ENCODE results near the gene GRID2.

GRID2 gene

GRCh38 chr4:92969650-92970379 lies 666.0 kb downstream of the GRID2 start:
- DNase-seq (ENCODE audit: low spot score), result no peak

GRCh38 chr4:92970996-92971395 lies 667.2 kb downstream of the GRID2 start:
- DNase-seq (ENCODE audit: low spot score), result no peak

- no peak for DNase-seq (ENCODE audit: low spot score)
These were observed 684.5 kb downstream of the GRID2 start for GRCh38 chr4:92988301-92988700.

- DNase-seq (ENCODE audit: low spot score), result no peak
These were observed 689.0 kb downstream of the GRID2 start for GRCh38 chr4:92992758-92993157.

- DNase-seq (ENCODE audit: low spot score), result no peak
These were observed 691.0 kb downstream of the GRID2 start for GRCh38 chr4:92994727-92995126.

- DNase-seq (ENCODE audit: low spot score), result no peak
These were observed 692.8 kb downstream of the GRID2 start for GRCh38 chr4:92996533-92996932.

GRCh38 chr4:93000910-93001309 lies 697.1 kb downstream of the GRID2 start:
- no peak for DNase-seq (ENCODE audit: low spot score)

GRCh38 chr4:93002240-93002639 lies 698.5 kb downstream of the GRID2 start:
- DNase-seq (ENCODE audit: low spot score), result no peak

- no peak for DNase-seq (ENCODE audit: low spot score)
These were observed 712.6 kb downstream of the GRID2 start for GRCh38 chr4:93016350-93016749.

- DNase-seq (ENCODE audit: low spot score), result no peak
These were observed 714.5 kb downstream of the GRID2 start for GRCh38 chr4:93018243-93018642.

GRCh38 chr4:93018806-93019205 lies 715.0 kb downstream of the GRID2 start:
- no peak for DNase-seq (ENCODE audit: low spot score)

GRCh38 chr4:93029769-93030168 lies 726.0 kb downstream of the GRID2 start:
- DNase-seq (ENCODE audit: low spot score), result no peak

- DNase-seq (ENCODE audit: low spot score), result no peak
These were observed 726.9 kb downstream of the GRID2 start for GRCh38 chr4:93030670-93031069.

- no peak for DNase-seq (ENCODE audit: low spot score)
These were observed 727.8 kb downstream of the GRID2 start for GRCh38 chr4:93031431-93032098.

GRCh38 chr4:93042746-93043145 lies 739.0 kb downstream of the GRID2 start:
- no peak for DNase-seq (ENCODE audit: low spot score)

- DNase-seq (ENCODE audit: low spot score), result no peak
These were observed 749.4 kb downstream of the GRID2 start for GRCh38 chr4:93053140-93053539.

GRCh38 chr4:93061826-93062225 lies 758.1 kb downstream of the GRID2 start:
- DNase-seq (ENCODE audit: low spot score), result no peak

- no peak for DNase-seq (ENCODE audit: low spot score)
These were observed 759.6 kb downstream of the GRID2 start for GRCh38 chr4:93063325-93063724.

- no peak for DNase-seq (ENCODE audit: low spot score)
These were observed 762.0 kb downstream of the GRID2 start for GRCh38 chr4:93065790-93066189.

- DNase-seq (ENCODE audit: low spot score), result no peak
These were observed 763.0 kb downstream of the GRID2 start for GRCh38 chr4:93066749-93067148.

GRCh38 chr4:93072292-93072691 lies 768.5 kb downstream of the GRID2 start:
- no peak for DNase-seq (ENCODE audit: low spot score)

GRCh38 chr4:93080316-93080715 lies 776.5 kb downstream of the GRID2 start:
- no peak for DNase-seq (ENCODE audit: low spot score)

- no peak for DNase-seq (ENCODE audit: low spot score)
These were observed 781.0 kb downstream of the GRID2 start for GRCh38 chr4:93084599-93085305.
